ENCODE measurements around the gene WDR35.
"Not testable (repeated sequence)": the region's sequence is repeated elsewhere in the genome, so short reads cannot be mapped to it uniquely, and the experiment has no call there.

WDR35 gene

GRCh38 chr2:19881221-19881907 lies 108.5 kb downstream of the WDR35 start:
- H3K9ac ChIP-seq = no peak overlapping the region
- H4K20me1 ChIP-seq (ENCODE audit: insufficient read depth) = no peaks in the 10 kb centered on the region
- no peak for TF ChIP-seq CTCF (conservative IDR thresholded peaks at IDR 0.05; ENCODE audit: low read depth, low read length)
- H3K4me3 ChIP-seq (IDR thresholded peaks at IDR 0.05; ENCODE audit: insufficient read depth, low read depth, low read length) = no peak overlapping the region
- no peaks in the 10 kb centered on the region for H3K27me3 ChIP-seq (ENCODE audit: insufficient read depth, low read depth)
- no peaks in the 10 kb centered on the region for H3K4me1 ChIP-seq (ENCODE audit: low read depth, poor library complexity, severe bottlenecking)
- H3K4me2 ChIP-seq = no peak overlapping the region
- H3K27ac ChIP-seq = no peak overlapping the region
- H3K79me2 ChIP-seq (ENCODE audit: insufficient read depth, low read depth) = no peaks in the 10 kb centered on the region
- H2AFZ ChIP-seq (ENCODE audit: low read depth) = no peak overlapping the region
- no peaks in the 10 kb centered on the region for H3K36me3 ChIP-seq (ENCODE audit: insufficient read depth)

GRCh38 chr2:19880191-19880590 lies 109.7 kb downstream of the WDR35 start:
- not testable (repeated sequence) for H2AFZ ChIP-seq (ENCODE audit: low read depth); H3K9ac ChIP-seq; H3K4me3 ChIP-seq (IDR thresholded peaks at IDR 0.05; ENCODE audit: insufficient read depth, low read depth, low read length); H3K27me3 ChIP-seq (ENCODE audit: insufficient read depth, low read depth); H3K4me2 ChIP-seq; H3K79me2 ChIP-seq (ENCODE audit: insufficient read depth, low read depth); H3K27ac ChIP-seq; H4K20me1 ChIP-seq (ENCODE audit: insufficient read depth); H3K36me3 ChIP-seq (ENCODE audit: insufficient read depth); H3K4me1 ChIP-seq (ENCODE audit: low read depth, poor library complexity, severe bottlenecking)

- H3K36me3 ChIP-seq (ENCODE audit: insufficient read depth) = no peaks in the 10 kb centered on the region
- no peaks in the 10 kb centered on the region for H3K27me3 ChIP-seq (ENCODE audit: insufficient read depth, low read depth)
- H3K79me2 ChIP-seq (ENCODE audit: insufficient read depth, low read depth) = no peaks in the 10 kb centered on the region
- no peak overlapping the region for H3K4me2 ChIP-seq
- H3K4me3 ChIP-seq (IDR thresholded peaks at IDR 0.05; ENCODE audit: insufficient read depth, low read depth, low read length) = no peak overlapping the region
- H3K27ac ChIP-seq = no peak overlapping the region
- H2AFZ ChIP-seq (ENCODE audit: low read depth) = no peak overlapping the region
- no peaks in the 10 kb centered on the region for H4K20me1 ChIP-seq (ENCODE audit: insufficient read depth)
- H3K4me1 ChIP-seq (ENCODE audit: low read depth, poor library complexity, severe bottlenecking) = no peaks in the 10 kb centered on the region
- no peak overlapping the region for H3K9ac ChIP-seq
- no peak for TF ChIP-seq CTCF (conservative IDR thresholded peaks at IDR 0.05; ENCODE audit: low read depth, low read length)
These were observed 110.8 kb downstream of the WDR35 start for GRCh38 chr2:19879120-19879519.

GRCh38 chr2:19878268-19879046 lies 111.4 kb downstream of the WDR35 start:
- no peaks in the 10 kb centered on the region for H4K20me1 ChIP-seq (ENCODE audit: insufficient read depth)
- H3K27ac ChIP-seq = no peak overlapping the region
- TF ChIP-seq CTCF (conservative IDR thresholded peaks at IDR 0.05; ENCODE audit: low read depth, low read length) = no peak
- H3K4me3 ChIP-seq (IDR thresholded peaks at IDR 0.05; ENCODE audit: insufficient read depth, low read depth, low read length) = no peak overlapping the region
- H3K9ac ChIP-seq = no peak overlapping the region
- H2AFZ ChIP-seq (ENCODE audit: low read depth) = no peak overlapping the region
- no peaks in the 10 kb centered on the region for H3K27me3 ChIP-seq (ENCODE audit: insufficient read depth, low read depth)
- H3K4me2 ChIP-seq = no peak overlapping the region
- H3K79me2 ChIP-seq (ENCODE audit: insufficient read depth, low read depth) = no peaks in the 10 kb centered on the region
- H3K4me1 ChIP-seq (ENCODE audit: low read depth, poor library complexity, severe bottlenecking) = no peaks in the 10 kb centered on the region
- no peaks in the 10 kb centered on the region for H3K36me3 ChIP-seq (ENCODE audit: insufficient read depth)

- Histone ChIP-seq H3K4me3 (IDR thresholded peaks at IDR 0.05; ENCODE audit: insufficient read depth, low read depth, low read length) (no peak overlapping the region), H3K4me2 (no peak overlapping the region), H3K79me2 (ENCODE audit: insufficient read depth, low read depth) (no peaks in the 10 kb centered on the region), H3K27ac (no peak overlapping the region), H2AFZ (ENCODE audit: low read depth) (no peak overlapping the region), H3K36me3 (ENCODE audit: insufficient read depth) (no peaks in the 10 kb centered on the region), H3K9ac (no peak overlapping the region), H3K4me1 (ENCODE audit: low read depth, poor library complexity, severe bottlenecking) (no peaks in the 10 kb centered on the region), H4K20me1 (ENCODE audit: insufficient read depth) (no peaks in the 10 kb centered on the region), H3K27me3 (ENCODE audit: insufficient read depth, low read depth) (no peaks in the 10 kb centered on the region)
- no peak for TF ChIP-seq CTCF (conservative IDR thresholded peaks at IDR 0.05; ENCODE audit: low read depth, low read length)
These were observed 113.2 kb downstream of the WDR35 start for GRCh38 chr2:19876751-19877150.

All from KMS-11 (cell line).